ENCODE results near the gene COL5A2. TPM values are rescaled to one million over a fixed set of nuclear protein-coding genes. Genes with fewer than 3 reads are reported as not detected.

The COL5A2 gene
- total and polyA plus RNA-seq, 10 of the 15 experiments (the other 5 are each of a cell fraction or from before 2014, with no cell fraction given), result 0.04 to 0.85 (median 0.39) TPM

GRCh38 chr2:189109921-189110397, 69.6 kb downstream of the COL5A2 start (continued):
- TF ChIP-seq E2F8 (IDR thresholded peaks at IDR 0.05; ENCODE audit: low read depth, partially characterized antibody) (no peak), ETV6 (conservative IDR thresholded peaks at IDR 0.05 in 1 of 2, IDR thresholded peaks at IDR 0.05 in 1 of 2; ENCODE audit: borderline replicate concordance in 1 of 2, low read depth in 1 of 2) (no peak), ZBTB11 (CRISPR knock-in tag; IDR thresholded peaks at IDR 0.05) (no peak), NR2F1 (conservative IDR thresholded peaks at IDR 0.05) (peak; percentile 60), MEF2A (IDR thresholded peaks at IDR 0.05; ENCODE audit: insufficient read depth, low read depth, low read length) (no peak), IRF5 (IDR thresholded peaks at IDR 0.05; ENCODE audit: borderline replicate concordance) (no peak), BMI1 (IDR thresholded peaks at IDR 0.05; ENCODE audit: borderline replicate concordance) (peak; percentile 72; the same call in 1 of the 2 replicates), SKIL (IDR thresholded peaks at IDR 0.05; ENCODE audit: low read depth, poor library complexity, severe bottlenecking) (peak; percentile 67), CTCF (IDR thresholded peaks at IDR 0.05 in 2 of 3, conservative IDR thresholded peaks at IDR 0.05 in 1 of 3; ENCODE audit: control insufficient read depth in 2 of 3, extremely low read depth in 1 of 3, insufficient read depth in 1 of 3, low read depth in 3 of 3, low read length in 3 of 3) (no peak), POLR2AphosphoS2 (IDR thresholded peaks at IDR 0.05; ENCODE audit: low read depth, low read length) (no peak), RAD51 (IDR thresholded peaks at IDR 0.05) (0 out of 2 replicates have a peak, but pooled peaks have one; percentile 13), CEBPZ (IDR thresholded peaks at IDR 0.05; ENCODE audit: low read depth, low read length) (no peak)

All from GM12878 (cell line).